Activated CD4-positive, alpha-beta T cell treated with anti-CD3 and anti-CD28 coated beads, Interleukin-2, amount 50 U/mL, for 48 hours (primary cell): Measurements from ENCODE around the gene SPTY2D1.
"Not testable (repeated sequence)": the region's sequence is repeated elsewhere in the genome, so short reads cannot be mapped to it uniquely, and the experiment has no call there.

ENCODE experiments used
- DNase-seq, 2 experiments: peaks; one replicate each; pipeline ENCODE4 v3.0.0-alpha.2; 2020

Gene SPTY2D1, protein sequence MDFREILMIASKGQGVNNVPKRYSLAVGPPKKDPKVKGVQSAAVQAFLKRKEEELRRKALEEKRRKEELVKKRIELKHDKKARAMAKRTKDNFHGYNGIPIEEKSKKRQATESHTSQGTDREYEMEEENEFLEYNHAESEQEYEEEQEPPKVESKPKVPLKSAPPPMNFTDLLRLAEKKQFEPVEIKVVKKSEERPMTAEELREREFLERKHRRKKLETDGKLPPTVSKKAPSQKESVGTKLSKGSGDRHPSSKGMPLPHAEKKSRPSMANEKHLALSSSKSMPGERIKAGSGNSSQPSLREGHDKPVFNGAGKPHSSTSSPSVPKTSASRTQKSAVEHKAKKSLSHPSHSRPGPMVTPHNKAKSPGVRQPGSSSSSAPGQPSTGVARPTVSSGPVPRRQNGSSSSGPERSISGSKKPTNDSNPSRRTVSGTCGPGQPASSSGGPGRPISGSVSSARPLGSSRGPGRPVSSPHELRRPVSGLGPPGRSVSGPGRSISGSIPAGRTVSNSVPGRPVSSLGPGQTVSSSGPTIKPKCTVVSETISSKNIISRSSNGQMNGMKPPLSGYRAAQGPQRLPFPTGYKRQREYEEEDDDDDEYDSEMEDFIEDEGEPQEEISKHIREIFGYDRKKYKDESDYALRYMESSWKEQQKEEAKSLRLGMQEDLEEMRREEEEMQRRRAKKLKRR

DNA sequence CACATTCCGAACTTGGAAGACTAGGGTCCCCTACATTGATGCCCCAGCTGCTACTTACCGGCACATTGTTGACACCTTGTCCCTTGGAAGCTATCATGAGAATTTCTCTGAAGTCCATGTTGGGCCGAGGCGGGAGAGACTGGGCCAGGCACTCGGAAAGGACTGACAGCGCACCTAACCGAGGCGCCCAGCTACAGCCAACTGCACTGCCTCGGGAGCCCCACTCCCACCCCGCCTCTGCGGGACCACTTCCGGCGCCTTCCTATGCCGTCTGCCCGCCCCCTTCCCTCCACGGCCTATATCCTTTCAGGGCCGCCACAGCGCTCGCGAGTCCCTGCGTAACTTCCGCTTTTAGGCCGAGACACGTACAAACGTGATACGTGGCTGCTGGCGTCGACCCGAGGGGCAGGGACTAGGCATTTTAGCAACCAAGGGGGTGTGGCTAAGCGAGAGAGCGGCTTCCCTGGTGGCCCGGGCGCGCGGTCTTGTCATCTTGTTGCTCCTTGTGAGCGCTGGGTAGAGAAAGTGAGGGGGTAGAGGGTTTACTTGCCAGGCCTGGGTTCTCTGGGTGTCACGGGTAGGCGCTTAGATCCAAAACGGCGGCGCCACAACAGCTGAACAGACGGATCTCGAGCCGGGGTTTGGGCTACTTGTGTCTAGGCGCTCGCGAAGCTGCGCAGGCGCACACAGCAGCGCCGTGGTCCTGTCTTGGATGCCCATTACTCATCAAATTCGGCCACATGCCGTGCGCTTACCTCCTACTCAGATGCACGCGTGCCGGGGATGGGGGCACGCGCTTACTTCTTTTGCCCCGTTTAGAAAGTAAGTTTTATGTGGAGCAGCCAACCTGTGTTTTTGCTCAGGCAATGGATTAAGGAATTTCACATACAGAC lies at the start of gene SPTY2D1:
Gene SPTY2D1, minus strand, starts transcription at position 203 of the 893 bp plus-strand sequence. Its CDS starts 85 bp downstream, at position 118.
- DNase-seq: peak; percentile 97 to 98

DNA sequence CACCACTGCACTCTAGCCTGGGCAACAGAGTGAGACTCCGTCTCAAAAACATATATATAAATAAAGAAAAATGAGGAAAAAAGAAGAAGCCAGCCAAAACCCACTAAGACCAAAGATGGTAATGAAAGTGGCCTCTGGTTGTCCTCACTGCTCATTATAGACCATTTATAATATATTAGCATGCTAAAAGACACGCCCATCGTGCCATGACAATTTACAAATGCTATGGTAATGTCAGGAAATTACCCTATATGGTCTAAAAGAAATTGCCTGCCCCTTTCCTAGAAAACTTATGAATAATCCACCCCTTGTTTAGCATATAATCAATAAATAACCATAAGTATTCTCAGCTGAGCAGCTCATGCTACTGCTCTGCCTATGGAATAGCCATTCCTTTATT lies 48.3 kb upstream of the SPTY2D1 start:
- DNase-seq: no peak

DNA sequence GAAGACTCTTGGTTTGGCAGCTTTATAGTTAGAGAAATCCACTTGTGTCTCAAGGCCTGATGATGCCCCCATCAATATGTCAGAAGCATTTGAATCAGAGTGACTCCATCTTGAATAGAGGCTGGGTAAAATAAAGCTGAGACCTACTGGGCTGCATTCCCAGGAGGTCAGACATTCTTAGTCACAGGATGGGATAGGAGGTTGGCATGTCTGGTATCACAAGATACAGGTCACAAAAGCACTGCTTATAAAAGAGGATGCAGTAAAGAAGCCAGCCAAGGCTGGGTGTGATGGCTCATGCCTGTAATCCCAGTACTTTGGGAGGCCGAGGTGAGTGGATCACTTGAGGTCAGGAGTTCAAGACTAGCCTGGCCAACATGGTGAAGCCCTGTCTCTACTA lies 47.8 kb upstream of the SPTY2D1 start:
- not testable (repeated sequence) for DNase-seq

DNA sequence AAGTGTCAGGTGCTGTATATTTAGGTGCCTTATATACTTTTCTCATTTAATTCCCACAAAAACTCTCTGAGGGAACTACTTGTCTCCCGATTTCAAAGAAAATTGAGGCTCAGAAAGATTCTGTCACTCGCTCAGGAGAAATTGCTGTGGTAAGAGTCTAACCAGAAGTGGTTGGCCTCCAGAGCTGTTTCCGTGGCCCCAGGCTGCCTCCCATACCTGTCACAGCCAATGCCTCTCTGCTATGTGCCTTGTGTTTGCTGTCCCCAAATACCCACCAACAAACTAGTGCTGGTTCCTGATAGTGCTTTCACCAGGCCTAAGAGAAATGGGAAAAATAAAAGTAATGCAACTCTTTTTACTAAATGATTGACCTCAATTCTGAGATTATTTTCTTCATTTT lies 43.4 kb upstream of the SPTY2D1 start:
- no peak for DNase-seq

DNA sequence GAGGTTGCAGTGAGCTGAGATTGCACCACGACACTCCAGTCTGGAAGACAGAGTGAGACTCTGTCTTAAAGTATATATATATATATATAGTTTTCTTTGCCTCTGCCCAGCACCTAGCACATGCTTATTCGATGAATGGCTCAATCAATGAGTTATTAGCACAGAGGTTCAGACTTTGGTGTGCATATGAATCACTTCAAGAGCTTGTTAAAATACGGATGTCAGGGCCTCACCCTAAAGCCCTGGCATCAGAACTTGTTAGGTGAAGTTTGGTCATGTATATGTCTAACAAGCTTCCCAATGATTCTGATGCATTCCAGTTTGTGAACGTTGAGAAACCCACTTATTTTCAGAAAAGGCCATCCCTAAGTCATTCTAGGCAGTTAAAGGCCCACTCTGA lies 42.7 kb upstream of the SPTY2D1 start:
- DNase-seq: no peak

DNA sequence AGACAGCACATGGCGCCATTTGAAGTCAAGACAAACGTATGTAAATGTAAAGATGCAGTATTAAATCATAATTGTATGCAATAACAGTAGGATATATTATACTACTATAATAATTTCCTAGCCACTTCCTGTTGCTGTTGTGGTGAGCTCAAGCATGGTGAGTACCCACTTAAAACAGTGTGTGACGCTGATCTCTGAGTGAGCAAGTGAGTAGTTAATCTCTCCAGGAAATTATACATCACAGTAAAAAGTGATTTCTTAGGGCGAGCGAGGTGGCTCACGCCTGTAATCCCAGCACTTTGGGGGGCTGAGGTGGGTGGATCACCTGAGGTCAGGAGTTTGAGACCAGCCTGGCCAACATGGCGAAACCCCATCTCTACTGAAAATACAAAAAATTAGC lies 38.1 kb upstream of the SPTY2D1 start:
- peak in 1 of 2 experiments; percentile 20 for DNase-seq

DNA sequence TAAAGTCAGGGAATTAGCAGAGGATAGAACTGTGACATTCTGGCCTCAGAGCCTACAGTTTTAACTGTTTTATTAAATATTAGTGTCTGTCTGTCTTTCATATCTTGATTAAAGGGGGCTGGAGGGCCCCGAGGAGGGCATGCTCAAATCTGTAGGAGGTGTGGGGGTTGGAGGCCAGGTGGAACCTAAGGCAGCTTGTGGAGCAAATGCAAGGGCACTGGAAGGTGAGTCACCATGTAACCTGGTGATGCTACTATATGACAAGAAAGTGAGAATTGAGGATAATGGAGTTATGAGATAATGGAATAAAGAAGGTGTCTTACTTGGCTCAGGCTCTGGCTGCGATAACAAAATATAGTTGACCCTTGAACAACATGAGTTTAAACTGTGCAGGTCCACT lies 37.1 kb upstream of the SPTY2D1 start:
- DNase-seq: peak; percentile 8 to 22

DNA sequence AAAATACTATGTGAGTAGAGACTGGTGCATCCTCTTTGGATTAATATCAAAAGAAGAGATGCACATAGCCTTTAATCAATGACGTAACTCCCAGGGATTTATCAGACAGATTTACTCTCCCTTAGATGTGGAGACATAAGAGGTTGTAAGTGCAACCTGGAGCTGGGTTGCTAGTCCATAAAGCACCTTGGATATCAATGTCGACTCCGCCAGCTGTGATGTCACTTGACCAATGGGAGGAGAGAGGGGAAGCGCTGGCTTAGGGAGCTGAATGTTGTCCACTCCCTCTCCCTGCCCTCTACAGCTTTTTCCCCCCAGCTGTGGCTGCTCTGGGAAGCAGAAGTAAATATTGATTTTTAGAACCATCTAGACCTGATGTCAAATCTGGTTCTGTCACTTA lies 35.6 kb upstream of the SPTY2D1 start:
- DNase-seq: no peak

DNA sequence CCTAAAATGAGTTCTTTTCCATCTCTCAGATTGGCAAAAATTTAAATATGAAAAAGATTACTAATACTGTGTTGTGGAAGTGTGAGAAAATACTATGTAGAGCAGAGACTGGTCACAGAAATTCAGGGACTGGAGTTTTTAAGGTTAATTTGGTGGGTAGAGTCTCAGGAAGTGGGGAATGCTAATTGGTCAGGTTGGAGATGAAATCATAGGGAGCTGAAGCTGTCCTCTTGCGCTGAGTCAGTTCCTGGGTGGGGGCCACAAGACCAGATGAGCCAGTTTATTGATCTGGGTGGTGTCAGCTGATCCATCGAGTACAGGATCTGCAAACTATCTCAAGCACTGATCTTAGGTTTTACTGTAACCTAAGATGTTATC lies 35.1 kb upstream of the SPTY2D1 start:
- peak; percentile 25 to 41 for DNase-seq

DNA sequence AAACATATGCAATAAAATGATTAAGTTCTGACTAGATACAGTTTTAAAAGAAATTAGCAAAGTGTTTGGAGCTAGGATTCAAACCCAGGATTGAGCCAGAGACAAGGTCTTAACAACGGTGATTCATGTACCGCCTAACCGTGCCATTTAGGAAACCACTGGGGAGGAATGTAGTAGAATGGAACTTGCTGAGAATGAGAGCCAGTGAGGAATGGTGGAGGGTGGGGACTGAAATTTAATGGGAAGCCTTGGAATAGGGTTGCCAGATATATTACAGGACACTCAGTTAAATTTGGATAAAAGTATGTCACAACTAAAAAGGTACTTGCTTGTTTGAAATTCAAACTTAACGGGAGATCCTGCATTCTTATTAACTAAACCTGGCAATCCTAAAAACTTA lies 34.0 kb upstream of the SPTY2D1 start:
- no peak for DNase-seq

DNA sequence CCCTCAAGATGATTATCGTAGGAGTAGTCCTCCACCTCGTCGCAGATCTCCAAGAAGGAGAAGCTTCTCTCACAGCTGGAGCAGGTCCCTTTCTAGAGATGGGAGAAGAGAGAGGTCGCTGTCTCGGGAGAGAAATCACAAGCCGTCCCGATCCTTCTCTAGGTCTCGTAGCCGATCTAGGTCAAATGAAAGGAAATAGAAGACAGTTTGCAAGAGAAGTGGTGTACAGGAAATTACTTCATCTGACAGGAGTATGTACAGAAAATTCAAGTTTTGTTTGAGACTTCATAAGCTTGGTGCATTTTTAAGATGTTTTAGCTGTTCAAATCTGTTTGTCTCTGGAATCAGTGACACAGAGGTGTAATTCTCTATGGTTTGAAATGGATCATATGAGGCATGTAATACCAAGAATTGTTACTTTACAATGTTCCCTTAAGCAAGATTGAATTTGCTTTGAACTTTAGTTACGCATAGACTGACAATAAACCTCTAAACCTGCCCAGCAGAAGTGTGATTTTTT lies 31.3 kb upstream of the SPTY2D1 start:
- not testable (repeated sequence) for DNase-seq

DNA sequence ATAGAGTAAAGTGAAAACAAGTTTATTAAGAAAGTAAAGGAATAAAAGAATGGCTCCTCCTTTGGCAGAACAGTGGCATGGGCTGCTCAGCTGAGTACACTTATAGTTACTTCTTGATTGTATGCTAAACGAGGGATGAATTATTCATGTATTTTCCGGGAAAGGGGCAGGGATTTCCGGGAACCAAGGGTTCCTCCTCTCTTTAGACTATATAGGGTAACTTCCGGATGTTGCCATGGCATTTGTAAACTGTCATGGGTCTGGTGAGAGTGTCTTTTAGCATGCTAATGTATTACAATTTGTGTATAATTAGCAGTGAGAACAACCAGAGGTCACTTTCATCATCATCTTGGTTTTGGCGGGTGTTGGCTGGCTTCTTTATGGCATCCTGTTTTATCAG lies 23.5 kb upstream of the SPTY2D1 start:
- no peak for DNase-seq

DNA sequence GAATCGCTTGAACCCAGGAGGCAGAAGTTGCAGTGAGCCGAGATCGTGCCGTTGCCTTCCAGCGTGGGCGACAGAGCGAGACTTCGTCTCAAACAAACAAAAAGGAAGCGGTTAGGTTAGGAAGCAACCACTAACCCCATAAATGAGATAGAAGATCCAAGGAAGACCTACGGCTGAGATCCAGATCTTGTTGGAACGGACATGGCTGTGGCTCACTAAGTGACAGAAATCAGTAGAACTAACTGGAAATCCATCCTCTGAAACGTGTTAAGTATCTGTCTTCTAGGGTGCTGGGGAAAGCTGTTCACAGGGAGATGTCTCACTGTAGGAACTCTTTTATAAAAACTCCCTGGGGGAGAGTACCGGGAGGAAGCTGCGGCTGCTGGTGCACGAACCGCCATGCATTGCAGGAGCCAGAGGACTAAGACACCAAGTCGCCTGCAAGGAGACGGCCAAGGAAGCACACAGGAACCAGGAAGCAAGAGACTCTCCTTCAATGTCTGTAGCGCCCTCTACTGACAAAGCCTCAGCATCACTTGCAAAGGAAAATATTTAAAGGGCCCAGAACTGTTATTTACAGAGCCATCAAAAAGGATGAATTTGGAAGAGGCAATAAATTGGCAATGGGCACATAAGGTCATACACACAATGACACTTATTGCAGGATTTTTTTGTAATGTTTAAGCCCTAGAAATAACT lies 16.9 kb upstream of the SPTY2D1 start:
- DNase-seq: peak; percentile 39 to 52

DNA sequence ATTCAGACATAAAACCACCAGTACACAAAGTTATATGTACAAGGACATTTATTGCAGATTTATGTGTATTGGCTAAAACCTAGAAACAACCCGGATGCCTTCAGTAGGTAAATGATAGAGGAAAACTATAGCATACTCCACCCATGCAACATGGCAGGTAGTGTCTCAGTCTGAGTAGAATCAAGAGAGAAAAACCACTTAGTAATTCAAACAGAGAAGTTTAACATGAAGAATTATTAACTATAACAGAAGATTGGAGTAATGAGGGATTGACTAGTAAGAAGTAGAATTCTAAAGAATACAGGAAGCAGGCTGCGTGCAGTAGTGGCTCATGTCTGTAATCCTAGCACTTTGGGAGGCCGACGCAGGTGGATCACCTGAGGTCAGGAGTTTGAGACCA lies 16.2 kb upstream of the SPTY2D1 start:
- no peak for DNase-seq

DNA sequence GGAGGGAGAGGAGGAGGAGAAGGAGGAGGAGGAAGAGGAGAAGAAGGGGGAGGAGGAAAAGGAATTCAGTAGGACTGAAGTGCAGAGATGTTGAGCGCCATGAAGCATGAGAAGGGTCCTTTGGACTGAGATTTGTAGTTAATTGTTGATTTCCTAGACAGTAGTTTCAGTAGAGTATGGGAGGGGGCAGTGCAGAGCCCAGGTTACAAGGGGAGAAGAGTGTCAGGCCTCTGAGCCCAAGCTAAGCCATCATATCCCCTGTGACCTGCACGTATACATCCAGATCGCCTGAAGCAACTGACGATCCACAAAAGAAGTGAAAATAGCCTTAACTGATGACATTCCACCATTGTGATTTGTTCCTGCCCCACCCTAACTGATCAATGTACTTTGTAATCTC lies 8.9 kb upstream of the SPTY2D1 start:
- not testable (repeated sequence) for DNase-seq

DNA sequence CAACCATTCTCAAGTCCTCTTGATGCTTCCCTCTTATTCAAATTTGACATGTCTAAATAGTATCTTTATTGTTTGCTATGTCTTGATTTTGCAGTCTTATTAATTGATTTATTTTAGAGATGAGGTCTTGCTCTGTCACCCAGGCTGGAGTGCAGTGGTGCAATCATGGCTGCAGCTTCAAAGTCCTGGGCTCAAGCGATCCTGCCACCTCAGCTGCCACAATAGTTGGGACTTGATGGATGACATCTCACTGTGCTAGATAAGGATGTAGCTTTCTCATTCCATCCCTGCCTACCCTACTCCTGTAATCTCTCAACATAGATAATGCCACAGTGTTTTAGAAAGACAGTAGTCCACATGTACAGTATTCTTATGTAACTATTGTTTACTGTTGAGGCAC lies 7.5 kb upstream of the SPTY2D1 start:
- DNase-seq: no peak

DNA sequence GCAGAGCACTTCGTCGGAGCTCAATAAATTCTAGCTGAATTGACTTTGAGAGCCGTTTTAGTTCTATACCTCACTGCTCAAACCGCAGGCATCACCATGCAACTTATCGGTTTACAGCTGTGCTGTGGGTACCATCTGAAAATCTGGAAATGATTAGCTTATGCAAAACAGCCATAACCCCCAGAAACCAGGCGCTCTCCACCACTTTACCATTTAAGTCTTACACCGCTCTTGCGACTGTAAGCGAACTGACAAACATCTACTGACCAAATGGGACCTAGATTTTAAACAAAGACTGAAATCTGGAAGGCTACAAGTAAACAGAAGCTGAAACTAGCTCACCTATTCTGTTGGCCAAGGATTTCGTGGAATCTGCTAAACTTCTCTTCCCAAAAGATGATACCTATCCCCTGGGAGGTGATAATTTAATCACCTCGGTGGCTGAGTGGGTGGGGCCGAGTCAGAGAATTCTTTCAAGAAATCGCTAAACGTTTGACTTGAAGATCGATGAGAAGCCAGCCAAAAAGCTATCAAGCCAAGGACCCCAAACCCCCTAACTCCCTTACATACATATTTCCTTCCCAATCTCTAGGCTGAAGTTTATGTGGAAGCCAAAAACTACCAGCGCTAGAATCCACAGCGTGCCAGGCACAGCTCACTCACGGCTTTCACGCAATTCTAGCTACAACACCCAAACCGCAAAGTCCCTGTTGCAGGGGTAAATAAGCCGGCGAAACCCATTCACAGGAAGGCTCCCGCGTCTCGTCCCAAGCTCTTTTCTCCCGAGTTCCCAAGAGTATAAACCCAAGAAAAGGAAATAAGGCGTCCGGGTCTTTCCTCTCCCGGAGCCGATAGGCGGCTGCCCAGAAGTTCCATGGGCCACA lies 644 bp downstream of the SPTY2D1 start:
- DNase-seq: peak; percentile 35 to 40

DNA sequence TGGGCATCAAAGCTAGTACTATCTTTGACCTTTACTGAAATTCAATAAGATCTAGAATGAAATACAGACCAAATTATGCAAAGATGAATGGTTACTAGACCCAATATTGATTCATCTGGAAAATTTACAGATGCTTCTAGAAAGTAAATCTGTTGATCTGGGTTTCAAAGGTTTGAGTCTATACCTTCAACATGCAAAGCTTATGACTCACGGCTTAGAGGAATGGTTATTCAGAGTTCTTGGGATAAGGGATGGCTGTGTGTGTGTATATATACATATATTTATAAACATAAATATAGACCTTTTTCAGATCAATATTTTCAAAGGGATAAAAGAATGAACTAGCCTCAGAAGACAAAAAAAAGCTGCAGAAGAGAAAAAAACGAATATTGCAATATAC lies 1.3 kb downstream of the SPTY2D1 start:
- DNase-seq: no peak

DNA sequence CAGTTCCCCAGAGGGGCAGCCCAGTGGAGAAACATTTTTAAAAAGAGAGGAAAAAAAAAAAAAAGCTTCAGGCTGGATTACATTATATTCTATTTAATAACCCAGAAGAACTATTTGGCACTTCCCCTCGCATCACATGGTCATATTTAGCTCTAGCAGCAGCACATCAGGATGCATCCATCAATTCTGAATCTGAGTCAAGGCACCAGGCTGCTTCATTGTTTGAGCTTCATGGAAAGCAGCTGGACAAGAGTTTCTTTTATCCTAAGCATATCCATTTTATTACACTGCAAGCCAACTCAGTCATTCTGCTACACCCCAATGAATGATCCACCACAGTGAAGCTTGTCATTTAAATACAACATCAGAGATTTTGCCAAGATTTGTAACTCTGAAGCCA lies 10.0 kb downstream of the SPTY2D1 start:
- no peak for DNase-seq

DNA sequence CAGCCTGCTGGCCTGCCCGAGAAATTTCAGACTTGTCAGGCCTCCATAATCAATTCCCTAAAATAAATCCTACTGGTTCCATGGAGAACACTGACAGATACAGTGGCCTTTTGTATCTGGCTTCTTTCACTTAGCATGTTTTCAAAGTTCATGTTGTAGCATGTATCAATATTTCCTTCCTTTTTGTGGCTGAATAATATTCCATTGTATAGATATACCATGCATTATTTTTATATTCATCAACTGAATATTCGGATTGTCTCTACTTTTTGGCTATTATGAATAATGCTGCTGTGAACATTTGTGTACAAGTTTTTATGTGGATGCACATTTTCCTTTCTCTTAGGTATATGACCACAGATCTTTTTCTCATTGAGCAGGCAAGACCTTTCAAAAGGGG lies 10.4 kb downstream of the SPTY2D1 start:
- DNase-seq: no peak

DNA sequence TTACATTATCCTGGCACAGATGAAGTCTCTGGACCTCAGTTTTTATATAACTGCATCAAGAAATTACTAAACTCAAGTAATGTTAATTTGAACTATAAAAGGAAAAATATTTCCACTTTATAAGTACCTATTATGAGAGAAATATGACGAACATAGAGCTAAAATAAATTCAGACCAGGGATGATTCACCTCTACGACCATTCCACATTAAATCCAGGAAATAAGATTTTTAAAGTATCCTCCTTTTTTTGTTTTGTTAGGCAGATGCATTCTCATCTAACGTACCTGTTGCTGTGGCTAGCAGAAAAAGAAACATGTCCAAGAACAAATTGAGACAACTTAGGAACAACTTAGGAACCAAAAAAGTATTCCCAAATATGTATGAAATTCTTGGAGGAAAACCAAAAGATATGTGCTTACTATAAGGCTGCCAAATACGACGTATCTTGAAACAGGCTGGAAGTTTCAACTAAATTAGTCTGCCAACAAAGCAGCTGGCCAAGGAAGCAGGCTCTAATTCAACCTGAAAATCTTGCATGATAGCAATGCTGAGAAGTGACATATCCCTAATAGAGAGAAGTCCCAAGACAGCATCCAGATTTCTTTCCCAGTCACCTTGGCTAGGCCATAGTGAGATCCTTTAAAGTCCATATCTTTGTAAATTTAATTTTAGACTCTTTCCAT lies 15.7 kb downstream of the SPTY2D1 start:
- DNase-seq: no peak
